ENCODE measurements around the gene IMP4.
A peak's percentile ranks its signal among the peaks of the same experiment; 100 is the strongest.

Gene IMP4

GRCh38 chr2:130378898-130379214 lies 36.2 kb downstream of the IMP4 start:
- DNase-seq, result peak in 1 of 2 experiments; percentile 48

- DNase-seq, result no peak
Observed at GRCh38 chr2:130380096-130380934, 37.6 kb downstream of the IMP4 start.

DNA sequence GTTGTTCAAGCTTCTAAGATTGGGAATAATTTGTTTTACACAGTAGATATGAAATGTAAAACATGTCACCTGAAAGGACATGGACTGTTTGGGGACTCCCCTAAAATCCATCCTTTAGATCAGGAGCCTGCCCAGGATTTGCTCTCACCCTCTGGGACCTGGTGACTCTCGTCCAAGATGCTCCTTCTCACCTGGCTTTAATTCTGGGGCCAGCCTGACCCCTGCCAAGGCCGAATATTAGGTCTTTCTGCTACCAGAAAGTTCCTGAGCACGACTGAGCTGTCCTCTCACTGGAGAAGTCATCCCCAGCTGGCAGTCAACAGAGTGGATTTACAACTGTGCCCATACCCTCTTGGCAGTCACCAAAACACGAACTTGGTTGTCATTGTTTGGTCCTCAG lies 38.4 kb downstream of the IMP4 start:
- no peak for DNase-seq

DNA sequence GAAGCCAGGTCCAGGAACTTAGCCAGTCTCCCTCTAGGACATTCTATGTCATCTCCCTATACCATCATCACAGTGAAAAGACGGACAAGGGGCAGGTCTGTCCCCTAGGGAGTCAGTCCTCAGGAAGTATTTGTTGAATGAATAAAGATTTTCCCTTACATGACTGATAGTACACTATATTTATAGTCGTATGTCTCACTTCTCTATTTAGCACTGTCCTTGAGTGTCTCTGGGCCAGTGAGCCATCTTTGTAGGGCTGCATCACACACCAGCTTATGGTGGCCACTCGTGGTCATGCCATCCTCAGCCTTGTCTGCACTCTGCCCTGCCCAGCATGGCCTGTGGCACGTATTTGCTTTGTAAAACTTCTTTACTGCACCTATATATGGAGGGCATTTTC lies 38.9 kb downstream of the IMP4 start:
- DNase-seq, result no peak

DNA sequence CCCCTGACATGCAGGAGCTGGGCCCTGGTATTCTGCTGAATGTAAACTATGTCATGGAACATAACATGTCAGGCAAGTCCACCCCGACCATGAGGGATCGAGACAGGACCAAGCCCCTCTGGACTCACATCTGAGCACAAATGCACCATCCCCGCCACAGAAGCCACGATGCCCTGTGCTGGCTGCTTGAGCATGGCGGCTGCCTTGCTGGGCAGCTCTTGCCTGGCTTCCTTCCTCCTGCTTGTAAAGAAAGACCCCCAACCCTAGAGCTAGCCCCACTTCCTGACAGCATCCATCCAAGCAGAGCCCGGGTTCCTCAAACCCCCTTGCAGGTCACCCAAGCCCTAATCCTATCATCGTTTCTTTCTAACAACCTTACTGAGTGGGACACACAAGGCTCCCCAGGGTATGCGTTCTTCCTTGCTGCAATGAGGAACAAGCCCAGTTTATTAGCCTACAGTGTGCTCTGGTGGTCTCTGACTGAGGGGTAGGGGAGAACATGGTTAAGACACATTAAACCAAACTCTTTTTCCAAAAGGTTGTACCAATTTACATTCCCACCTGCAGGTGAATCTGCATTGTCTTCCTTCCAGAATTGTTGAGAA lies 39.7 kb downstream of the IMP4 start:
- DNase-seq, result no peak

GRCh38 chr2:130385709-130386108 lies 43.0 kb downstream of the IMP4 start:
- DNase-seq, result no peak

DNA sequence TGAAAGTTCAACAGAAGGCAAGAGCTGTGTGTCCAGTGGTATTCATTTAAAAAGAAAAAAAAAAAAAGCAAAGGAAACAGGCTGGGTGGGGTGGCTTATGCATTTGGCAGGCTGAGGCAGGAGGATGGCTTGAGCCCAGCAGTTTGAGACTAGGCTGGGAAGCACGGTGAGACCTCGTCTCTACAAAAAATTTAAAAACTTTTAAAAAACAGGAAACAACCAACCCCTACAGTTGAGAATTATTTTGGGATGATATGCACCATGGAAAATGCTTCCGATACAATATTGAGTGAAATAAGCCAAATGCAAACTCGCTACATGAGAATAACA lies 44.3 kb downstream of the IMP4 start:
- DNase-seq, result peak in 1 of 2 experiments; percentile 86

GRCh38 chr2:130387804-130388203 lies 45.1 kb downstream of the IMP4 start:
- peak; percentile 24 to 52 for DNase-seq

- peak; percentile 50 to 72 for DNase-seq
Observed at GRCh38 chr2:130388221-130388907, 45.7 kb downstream of the IMP4 start.

DNA sequence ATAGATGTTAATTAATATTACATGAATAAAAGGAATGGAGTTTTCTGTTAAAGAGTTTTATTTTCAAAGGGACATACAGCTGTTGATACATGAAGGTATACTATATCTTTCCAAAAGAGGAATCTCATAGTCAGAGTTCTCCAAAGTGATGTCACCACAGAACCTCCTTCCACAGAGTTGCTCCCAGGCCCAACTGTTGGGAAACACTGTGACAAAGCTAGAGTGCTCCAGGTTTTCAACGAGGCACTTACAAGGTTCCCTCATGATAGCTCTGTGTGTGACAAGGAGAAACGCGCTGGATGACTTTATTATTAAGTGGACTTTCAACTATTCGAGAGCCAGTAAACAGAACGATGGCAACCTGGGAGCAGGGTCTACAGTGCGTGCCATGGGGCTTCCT lies 46.7 kb downstream of the IMP4 start:
- DNase-seq, result no peak

GRCh38 chr2:130389783-130390182 lies 47.1 kb downstream of the IMP4 start:
- DNase-seq, result no peak

DNA sequence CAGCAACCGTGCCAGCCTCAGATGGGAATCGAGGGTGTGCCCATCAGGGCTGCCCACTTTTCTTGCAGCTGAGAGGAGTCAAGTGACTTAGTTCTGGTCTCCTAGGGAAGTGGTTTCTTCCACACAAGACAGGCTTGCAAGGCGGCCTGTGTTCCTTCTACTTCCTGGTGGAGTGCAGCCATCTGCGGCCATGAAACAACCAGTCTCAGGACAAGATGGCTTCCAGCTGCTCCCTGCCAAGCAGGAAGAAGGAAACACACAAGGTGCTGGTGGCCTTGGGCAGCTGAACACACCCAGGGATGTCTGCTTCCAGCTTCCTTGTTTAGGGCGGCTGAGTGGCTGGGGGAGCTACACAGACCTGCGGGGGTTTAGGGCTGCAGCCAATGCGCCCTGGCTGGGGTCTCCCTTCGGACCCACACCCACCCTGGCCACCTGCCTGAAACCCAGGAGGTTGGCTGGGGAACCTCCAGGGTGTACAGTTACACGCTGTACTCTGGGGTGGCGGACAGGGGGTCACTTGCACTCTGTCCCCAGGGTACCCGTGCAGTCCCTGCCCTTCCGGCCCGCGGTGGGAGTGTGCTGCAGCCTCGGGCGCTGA lies 47.9 kb downstream of the IMP4 start:
- DNase-seq, result peak in 1 of 2 experiments; percentile 62

GRCh38 chr2:130391058-130391871 lies 48.6 kb downstream of the IMP4 start:
- DNase-seq, result peak; percentile 60 to 91

DNA sequence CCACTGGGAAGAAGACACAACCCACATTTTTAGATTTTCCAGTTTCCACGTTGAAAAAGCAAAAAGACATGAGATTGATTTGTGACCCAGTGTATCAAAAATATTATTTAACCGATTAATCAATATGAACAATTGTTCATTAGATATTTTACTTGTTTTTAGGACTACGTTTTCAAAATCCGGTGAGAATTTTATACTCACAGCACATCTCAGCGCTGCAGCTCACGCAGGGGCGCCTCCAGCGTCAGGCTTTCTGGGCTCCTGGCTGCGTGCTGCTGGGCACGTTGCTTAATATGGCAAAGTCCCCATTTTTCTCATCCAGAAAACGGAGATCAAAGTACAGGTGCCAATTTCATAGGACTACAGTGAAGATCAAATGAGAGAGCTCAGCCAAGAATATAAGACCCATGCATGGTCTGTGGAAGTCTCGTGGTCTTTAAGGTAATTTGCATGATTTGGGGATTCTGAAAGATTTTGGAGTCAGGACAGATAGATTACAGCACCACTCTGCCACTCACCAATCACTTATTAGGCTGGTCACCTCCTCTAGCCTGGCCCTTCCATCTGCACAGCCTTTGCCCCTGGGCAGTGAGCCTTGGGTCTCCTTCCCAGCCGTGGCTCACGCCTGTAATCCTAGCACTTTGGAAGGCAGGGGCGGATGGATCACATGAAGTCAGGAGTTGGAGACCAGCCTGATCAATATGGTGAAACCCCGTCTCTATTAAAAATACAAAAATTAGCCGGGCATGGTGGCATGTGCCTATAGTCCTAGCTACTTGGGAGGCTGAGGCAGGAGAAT lies 49.4 kb downstream of the IMP4 start:
- DNase-seq, result peak in 1 of 2 experiments; percentile 72

GRCh38 chr2:130393318-130393910 lies 50.7 kb downstream of the IMP4 start:
- DNase-seq, result no peak
